Fibroblast of mammary gland (primary cell): ENCODE measurements around the gene CAPN2.

ENCODE experiments used
- DNase-seq: peaks from one replicate; pipeline ENCODE4 v3.0.0-alpha.2; 2010; ENCODE audit warnings: low read depth
- H3K4me3 ChIP-seq: 2 replicates; pipeline ENCODE4 v1.5.1; 2011; ENCODE audit warnings: low read depth, mild to moderate bottlenecking, low read length, moderate library complexity; ENCODE audit not compliant: control insufficient read depth
- CTCF ChIP-seq: conservative IDR thresholded peaks from 2 replicates; pipeline ENCODE4 v1.5.1; 2011; ENCODE audit warnings: low read depth, low read length, inconsistent platforms; ENCODE audit not compliant: control insufficient read depth, insufficient read depth

CAPN2 gene

GRCh38 chr1:223700942-223701637 is 11.2 kb upstream of the CAPN2 start:
- DNase-seq: peak; percentile 96
- H3K4me3 ChIP-seq: peak overlapping the region; percentile 29
- no peak for TF ChIP-seq CTCF

- peak overlapping the region; percentile 3 for H3K4me3 ChIP-seq
- DNase-seq: peak; percentile 80
- TF ChIP-seq CTCF: no peak
These were observed 9.3 kb upstream of the CAPN2 start for GRCh38 chr1:223702735-223703667.

- H3K4me3 ChIP-seq: no peak overlapping the region
- no peak for TF ChIP-seq CTCF
- DNase-seq: no peak
These were observed 8.7 kb upstream of the CAPN2 start for GRCh38 chr1:223703668-223704013.

- no peak overlapping the region for H3K4me3 ChIP-seq
- DNase-seq: peak; percentile 45
- TF ChIP-seq CTCF: no peak
These were observed 7.1 kb upstream of the CAPN2 start for GRCh38 chr1:223704921-223705878.

- TF ChIP-seq CTCF: no peak
- DNase-seq: peak; percentile 90
- H3K4me3 ChIP-seq: no peak overlapping the region
These were observed 6.0 kb upstream of the CAPN2 start for GRCh38 chr1:223706077-223706973.
